HCT116 (cell line): ENCODE measurements around the gene EPHA3.

Experiments used
- POLR2A ChIP-seq: IDR thresholded peaks from 2 replicates; pipeline ENCODE4 v1.7.0; 2011; ENCODE audit warnings: borderline replicate concordance; ENCODE audit not compliant: insufficient read depth, insufficient read length; ENCODE audit errors: extremely low read depth
- RAD21 ChIP-seq: IDR thresholded peaks from 2 replicates; pipeline ENCODE4 v1.6.1; 2012; ENCODE audit warnings: low read depth, mild to moderate bottlenecking
- SIN3A ChIP-seq: IDR thresholded peaks from 2 replicates; pipeline ENCODE4 v1.6.1; 2012; ENCODE audit warnings: low read depth
- TF ChIP-seq, protein P1 (sequence below), 3 experiments: fragments of 200-600 bp in 1 of 3; sonication (generic) in 1 of 3; IDR thresholded peaks in 2 of 3; conservative IDR thresholded peaks in 1 of 3; 2 replicates each; pipeline ENCODE4 v1.5.1; 2012 to 2017; ENCODE audit warnings: low read depth in 2 of 3, low read length in 2 of 3, antibody characterized with exemption in 1 of 3, borderline replicate concordance in 1 of 3, control low read depth in 1 of 3, mild to moderate bottlenecking in 1 of 3, mixed read lengths in 1 of 3, mixed run types in 1 of 3, moderate library complexity in 1 of 3; ENCODE audit not compliant: insufficient read depth in 1 of 3
- TF ChIP-seq, protein P2 (sequence below): IDR thresholded peaks from 2 replicates; pipeline ENCODE4 v1.6.1; 2011; ENCODE audit warnings: mild to moderate bottlenecking, low read length, moderate library complexity; ENCODE audit not compliant: insufficient replicate concordance; ENCODE audit errors: extremely low read depth

DNA sequence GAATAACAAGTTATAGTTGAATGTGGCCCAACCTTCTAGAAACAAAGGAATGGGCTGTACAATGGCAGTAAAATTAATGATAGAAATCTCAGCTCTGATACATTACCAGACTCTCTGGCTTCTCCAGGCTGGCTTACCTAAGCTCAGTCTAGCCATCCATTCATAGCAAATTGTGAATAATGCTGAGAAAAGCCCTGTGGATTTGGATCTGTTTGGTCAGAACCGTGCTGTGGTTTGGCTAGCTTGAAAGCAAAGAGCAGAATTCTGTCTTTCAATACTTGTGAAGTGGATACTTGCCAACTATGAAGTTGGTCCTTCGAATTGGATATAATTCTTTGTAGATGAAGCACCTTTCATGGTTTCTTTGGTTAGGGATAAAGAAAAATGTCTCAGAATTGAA is 199.1 kb downstream of the EPHA3 start:
- TF ChIP-seq POLR2A (no peak), RAD21 (no peak), SIN3A (no peak)
- TF ChIP-seq, protein P1, sequence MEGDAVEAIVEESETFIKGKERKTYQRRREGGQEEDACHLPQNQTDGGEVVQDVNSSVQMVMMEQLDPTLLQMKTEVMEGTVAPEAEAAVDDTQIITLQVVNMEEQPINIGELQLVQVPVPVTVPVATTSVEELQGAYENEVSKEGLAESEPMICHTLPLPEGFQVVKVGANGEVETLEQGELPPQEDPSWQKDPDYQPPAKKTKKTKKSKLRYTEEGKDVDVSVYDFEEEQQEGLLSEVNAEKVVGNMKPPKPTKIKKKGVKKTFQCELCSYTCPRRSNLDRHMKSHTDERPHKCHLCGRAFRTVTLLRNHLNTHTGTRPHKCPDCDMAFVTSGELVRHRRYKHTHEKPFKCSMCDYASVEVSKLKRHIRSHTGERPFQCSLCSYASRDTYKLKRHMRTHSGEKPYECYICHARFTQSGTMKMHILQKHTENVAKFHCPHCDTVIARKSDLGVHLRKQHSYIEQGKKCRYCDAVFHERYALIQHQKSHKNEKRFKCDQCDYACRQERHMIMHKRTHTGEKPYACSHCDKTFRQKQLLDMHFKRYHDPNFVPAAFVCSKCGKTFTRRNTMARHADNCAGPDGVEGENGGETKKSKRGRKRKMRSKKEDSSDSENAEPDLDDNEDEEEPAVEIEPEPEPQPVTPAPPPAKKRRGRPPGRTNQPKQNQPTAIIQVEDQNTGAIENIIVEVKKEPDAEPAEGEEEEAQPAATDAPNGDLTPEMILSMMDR (IDR thresholded peaks at IDR 0.05 in 2 of 3, conservative IDR thresholded peaks at IDR 0.05 in 1 of 3; ENCODE audit: borderline replicate concordance in 1 of 3, insufficient read depth in 1 of 3, low read depth in 2 of 3, low read length in 2 of 3) = no peak
- TF ChIP-seq, protein P2, sequence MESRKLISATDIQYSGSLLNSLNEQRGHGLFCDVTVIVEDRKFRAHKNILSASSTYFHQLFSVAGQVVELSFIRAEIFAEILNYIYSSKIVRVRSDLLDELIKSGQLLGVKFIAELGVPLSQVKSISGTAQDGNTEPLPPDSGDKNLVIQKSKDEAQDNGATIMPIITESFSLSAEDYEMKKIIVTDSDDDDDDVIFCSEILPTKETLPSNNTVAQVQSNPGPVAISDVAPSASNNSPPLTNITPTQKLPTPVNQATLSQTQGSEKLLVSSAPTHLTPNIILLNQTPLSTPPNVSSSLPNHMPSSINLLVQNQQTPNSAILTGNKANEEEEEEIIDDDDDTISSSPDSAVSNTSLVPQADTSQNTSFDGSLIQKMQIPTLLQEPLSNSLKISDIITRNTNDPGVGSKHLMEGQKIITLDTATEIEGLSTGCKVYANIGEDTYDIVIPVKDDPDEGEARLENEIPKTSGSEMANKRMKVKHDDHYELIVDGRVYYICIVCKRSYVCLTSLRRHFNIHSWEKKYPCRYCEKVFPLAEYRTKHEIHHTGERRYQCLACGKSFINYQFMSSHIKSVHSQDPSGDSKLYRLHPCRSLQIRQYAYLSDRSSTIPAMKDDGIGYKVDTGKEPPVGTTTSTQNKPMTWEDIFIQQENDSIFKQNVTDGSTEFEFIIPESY = no peak
